Mesenchymal stem cell (in vitro differentiated cells and primary cell): ENCODE data around the gene MICAL3.

ENCODE experiments used
- DNase-seq: peaks from one replicate; pipeline ENCODE4 v3.0.0-alpha.2; 2013
- H2AFZ ChIP-seq: one replicate; pipeline ENCODE4 v1.6.1; 2013; ENCODE audit warnings: low read depth, mild to moderate bottlenecking, control low read depth, inconsistent platforms, low read length, moderate library complexity
- H2AK5ac ChIP-seq: 2 replicates; pipeline ENCODE4 v1.6.1; 2013; ENCODE audit warnings: low read length, moderate library complexity, mild to moderate bottlenecking, inconsistent platforms; ENCODE audit not compliant: severe bottlenecking
- H2BK120ac ChIP-seq: one replicate; pipeline ENCODE4 v1.6.1; 2013; ENCODE audit warnings: low read depth, mild to moderate bottlenecking, inconsistent platforms, low read length, moderate library complexity
- H2BK12ac ChIP-seq, 2 experiments: one replicate each; pipeline ENCODE4 v1.6.1; 2013; ENCODE audit warnings: inconsistent platforms in 2 of 2, low read length in 2 of 2, mild to moderate bottlenecking in 2 of 2, moderate library complexity in 2 of 2, control low read depth in 1 of 2
- H2BK15ac ChIP-seq: one replicate; pipeline ENCODE4 v1.6.1; 2013; ENCODE audit warnings: mild to moderate bottlenecking, low read depth, inconsistent platforms; ENCODE audit not compliant: poor library complexity, severe bottlenecking
- H2BK5ac ChIP-seq: 2 replicates; pipeline ENCODE4 v1.6.1; 2013; ENCODE audit warnings: low read depth, mild to moderate bottlenecking, low read length, control low read depth, inconsistent platforms; ENCODE audit not compliant: poor library complexity, severe bottlenecking
- H3K14ac ChIP-seq, 2 experiments: one replicate each; pipeline ENCODE4 v1.6.1; 2013; ENCODE audit warnings: inconsistent platforms in 2 of 2, low read length in 2 of 2, control low read depth in 1 of 2, mild to moderate bottlenecking in 1 of 2, moderate library complexity in 1 of 2
- H3K18ac ChIP-seq, 2 experiments: one replicate each; pipeline ENCODE4 v1.6.1; 2013; ENCODE audit warnings: inconsistent platforms in 2 of 2, low read length in 2 of 2, control low read depth in 1 of 2, low read depth in 1 of 2, mild to moderate bottlenecking in 1 of 2
- H3K23ac ChIP-seq, 2 experiments: one replicate each; pipeline ENCODE4 v1.6.1; 2013; ENCODE audit warnings: inconsistent platforms in 2 of 2, low read length in 2 of 2, mild to moderate bottlenecking in 2 of 2, moderate library complexity in 2 of 2, control low read depth in 1 of 2
- H3K27ac ChIP-seq: 2 replicates; pipeline ENCODE4 v1.5.1; 2013; ENCODE audit warnings: mild to moderate bottlenecking, moderate library complexity, low read length, control low read depth, inconsistent platforms; ENCODE audit not compliant: poor library complexity, severe bottlenecking
- H3K27me3 ChIP-seq, 2 experiments: 2 replicates each; pipeline versions ENCODE4 v1.6.1 to v1.7.0; 2013; ENCODE audit warnings: low read length in 2 of 2, mild to moderate bottlenecking in 2 of 2, moderate library complexity in 2 of 2, control low read depth in 1 of 2, inconsistent platforms in 1 of 2; ENCODE audit not compliant: control insufficient read depth in 1 of 2, insufficient read depth in 1 of 2
- H3K36me3 ChIP-seq, 2 experiments: 2 replicates each; pipeline versions ENCODE4 v1.6.1 to v1.7.0; 2013; ENCODE audit warnings: low read length in 2 of 2, control low read depth in 1 of 2, inconsistent platforms in 1 of 2, low read depth in 1 of 2, mild to moderate bottlenecking in 1 of 2; ENCODE audit not compliant: insufficient read depth in 2 of 2, control insufficient read depth in 1 of 2
- H3K4ac ChIP-seq, 2 experiments: one replicate each; pipeline ENCODE4 v1.6.1; 2013; ENCODE audit warnings: inconsistent platforms in 2 of 2, low read length in 2 of 2, mild to moderate bottlenecking in 2 of 2, moderate library complexity in 2 of 2, control low read depth in 1 of 2, low read depth in 1 of 2
- H3K4me1 ChIP-seq: 2 replicates; pipeline ENCODE4 v1.6.1; 2013; ENCODE audit warnings: low read depth, low read length, control low read depth; ENCODE audit not compliant: control insufficient read depth, insufficient read depth
- H3K4me2 ChIP-seq: 2 replicates; pipeline ENCODE4 v1.6.1; 2013; ENCODE audit warnings: low read length, mild to moderate bottlenecking, inconsistent platforms; ENCODE audit not compliant: poor library complexity, severe bottlenecking
- H3K4me3 ChIP-seq, 2 experiments: 2 replicates each; pipeline versions ENCODE4 v1.5.1 to v1.7.0; 2013; ENCODE audit warnings: low read length in 2 of 2, mild to moderate bottlenecking in 2 of 2, control low read depth in 1 of 2, low read depth in 1 of 2; ENCODE audit not compliant: insufficient read depth in 1 of 2
- H3K79me1 ChIP-seq: replicated peaks from 2 replicates; pipeline ENCODE4 v1.6.1; 2013; ENCODE audit warnings: mild to moderate bottlenecking, control low read depth, low read length, inconsistent platforms; ENCODE audit not compliant: poor library complexity, severe bottlenecking
- H3K9ac ChIP-seq: 2 replicates; pipeline ENCODE4 v1.7.0; 2013; ENCODE audit warnings: mild to moderate bottlenecking, low read length, moderate library complexity
- H3K9me3 ChIP-seq: 2 replicates; pipeline ENCODE4 v1.7.0; 2013; ENCODE audit warnings: mild to moderate bottlenecking, low read length; ENCODE audit not compliant: control insufficient read depth
- H4K8ac ChIP-seq: one replicate; pipeline ENCODE4 v1.6.1; 2013; ENCODE audit warnings: inconsistent platforms, mild to moderate bottlenecking, low read length, moderate library complexity
- H4K91ac ChIP-seq: one replicate; pipeline ENCODE4 v1.6.1; 2013; ENCODE audit warnings: mild to moderate bottlenecking, low read length, inconsistent platforms
- WGBS: methylation state at CpG from one replicate; pipeline ENCODE4 v1.1.7; 2013; ENCODE audit warnings: mixed read lengths; 5-methylcytosine and 5-hydroxymethylcytosine counted together

The MICAL3 gene

DNA sequence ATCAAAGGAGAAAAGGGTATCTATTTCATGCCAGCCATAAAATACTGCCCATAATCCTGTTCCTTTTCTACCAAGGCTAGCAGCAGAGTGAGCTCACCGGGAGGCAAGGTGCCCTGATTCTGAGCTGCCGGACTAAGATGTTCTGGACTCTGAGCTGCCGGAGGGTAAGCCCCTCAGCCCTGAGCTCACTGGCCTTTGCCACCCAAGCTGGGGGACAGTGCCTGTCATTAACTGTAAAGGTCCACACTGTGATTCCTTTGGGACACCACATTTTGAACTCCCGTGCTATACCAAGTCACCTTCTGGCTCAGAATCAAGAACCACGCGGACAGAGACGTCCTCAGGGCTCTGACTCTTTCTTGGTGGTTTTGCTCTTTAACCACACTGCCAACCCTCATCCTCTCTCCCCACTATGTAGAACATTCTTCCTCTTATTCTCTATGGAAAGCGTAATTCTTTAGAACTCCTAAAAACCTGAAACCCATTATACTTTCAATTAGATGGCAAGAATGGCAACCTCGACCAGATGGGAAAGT lies 161.6 kb downstream of the MICAL3 start:
- Histone ChIP-seq H3K27ac (no peak overlapping the region), H3K9me3 (no peaks in the 10 kb centered on the region), H3K36me3 (peaks cover 65 to 79% of the 10 kb centered on the region in 2 experiments), H3K9ac (no peak overlapping the region), H3K23ac (no peak overlapping the region), H3K79me1 (peaks cover 49% of the 10 kb centered on the region), H2BK15ac (no peak overlapping the region), H3K4me2 (no peak overlapping the region), H3K14ac (no peak overlapping the region), H2BK120ac (no peak overlapping the region), H2BK12ac (no peak overlapping the region), H3K4me3 (no peak overlapping the region), H2BK5ac (no peak overlapping the region), H3K27me3 (no peaks in the 10 kb centered on the region), H3K4ac (no peak overlapping the region), H4K91ac (no peak overlapping the region), H3K18ac (no peak overlapping the region), H2AFZ (no peak overlapping the region), H2AK5ac (no peak overlapping the region), H3K4me1 (peaks cover 2% of the 10 kb centered on the region), H4K8ac (no peak overlapping the region)
- DNase-seq: no peak
- 93% methylated on average over 9 of the region's 9 CpGs for WGBS

DNA sequence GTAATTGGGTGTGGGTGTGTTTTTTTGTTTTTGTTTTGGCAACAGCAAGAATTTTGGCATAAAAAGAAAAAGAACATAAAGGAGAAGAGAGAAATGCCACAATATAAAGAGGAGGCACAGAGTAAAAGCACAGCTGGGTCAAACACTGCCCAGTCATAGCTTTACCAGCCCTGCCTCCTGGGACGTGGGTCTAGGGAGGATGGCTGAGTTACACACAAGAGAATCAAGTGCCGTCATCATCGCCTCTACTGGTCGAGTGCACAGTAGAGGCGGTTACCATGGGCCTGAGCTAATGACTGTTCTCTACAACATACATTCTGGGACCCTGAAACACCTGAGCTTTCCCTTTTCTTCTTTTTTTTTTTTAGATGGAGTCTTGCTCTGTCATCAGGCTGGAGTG lies 162.5 kb downstream of the MICAL3 start:
- Histone ChIP-seq H3K23ac (no peak overlapping the region), H4K91ac (no peak overlapping the region), H2AK5ac (no peak overlapping the region), H3K27ac (no peak overlapping the region), H3K9ac (no peak overlapping the region), H2BK12ac (no peak overlapping the region), H3K79me1 (peaks cover 49% of the 10 kb centered on the region), H3K4me3 (no peak overlapping the region), H2BK5ac (no peak overlapping the region), H3K9me3 (no peaks in the 10 kb centered on the region), H3K4me2 (no peak overlapping the region), H3K4me1 (no peaks in the 10 kb centered on the region), H2BK120ac (no peak overlapping the region), H3K18ac (no peak overlapping the region), H3K36me3 (peaks cover 70 to 81% of the 10 kb centered on the region in 2 experiments), H3K14ac (no peak overlapping the region), H2AFZ (no peak overlapping the region), H3K27me3 (no peaks in the 10 kb centered on the region), H2BK15ac (no peak overlapping the region), H3K4ac (no peak overlapping the region), H4K8ac (no peak overlapping the region)
- WGBS: 97% methylated on average over 5 of the region's 5 CpGs
- no peak for DNase-seq

DNA sequence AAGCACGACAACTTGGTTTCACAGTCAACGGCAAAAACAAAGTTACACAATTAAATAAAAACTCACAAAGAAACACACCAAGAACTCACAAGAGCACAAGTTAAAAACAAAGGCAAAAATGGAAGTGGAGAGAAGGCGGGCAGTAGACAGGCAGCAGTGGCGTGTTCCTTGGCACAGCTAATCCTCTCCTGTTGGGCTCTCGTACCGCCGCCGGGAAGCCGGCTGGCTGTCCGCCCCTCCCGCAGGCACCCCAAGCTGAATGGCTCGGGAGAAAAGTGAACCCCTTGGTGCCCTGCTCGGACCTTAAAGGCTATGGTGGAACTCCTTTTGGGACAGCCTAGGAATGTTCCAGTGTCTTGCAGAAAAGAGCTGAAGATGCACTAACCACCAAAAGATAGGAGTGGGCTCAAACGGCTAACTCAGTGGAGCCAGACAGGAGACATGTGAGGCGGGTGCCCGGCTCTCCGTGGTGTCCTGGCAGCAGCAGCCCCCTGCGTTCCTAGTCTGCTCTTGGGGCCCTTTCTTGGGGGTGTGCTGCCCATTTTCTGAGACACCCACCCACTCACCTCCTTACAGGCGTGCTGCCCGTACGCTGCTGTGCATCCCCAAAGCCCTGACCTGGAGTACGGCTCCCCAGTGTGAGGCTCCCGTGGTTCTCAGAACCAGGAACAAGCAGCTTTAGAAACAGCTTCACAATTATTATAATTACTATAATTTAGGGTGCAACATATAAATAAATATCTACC lies 164.0 kb downstream of the MICAL3 start:
- no peak overlapping the region for H2BK5ac ChIP-seq
- no peak overlapping the region for H2BK120ac ChIP-seq
- H3K18ac ChIP-seq: no peak overlapping the region
- H3K79me1 ChIP-seq: peaks cover 45% of the 10 kb centered on the region
- H3K9ac ChIP-seq: no peak overlapping the region
- H2AK5ac ChIP-seq: no peak overlapping the region
- H3K4me3 ChIP-seq: no peak overlapping the region
- no peak overlapping the region for H2BK12ac ChIP-seq
- H3K27me3 ChIP-seq: no peaks in the 10 kb centered on the region
- no peak for DNase-seq
- peaks cover 69 to 82% of the 10 kb centered on the region in 2 experiments for H3K36me3 ChIP-seq
- no peak overlapping the region for H2BK15ac ChIP-seq
- no peak overlapping the region for H3K4ac ChIP-seq
- no peak overlapping the region for H3K27ac ChIP-seq
- H3K14ac ChIP-seq: no peak overlapping the region
- H3K23ac ChIP-seq: no peak overlapping the region
- H3K4me1 ChIP-seq: no peaks in the 10 kb centered on the region
- H4K8ac ChIP-seq: no peak overlapping the region
- H2AFZ ChIP-seq: no peak overlapping the region
- H3K4me2 ChIP-seq: no peak overlapping the region
- no peaks in the 10 kb centered on the region for H3K9me3 ChIP-seq
- 99% methylated on average over 21 of the region's 23 CpGs for WGBS
- no peak overlapping the region for H4K91ac ChIP-seq

DNA sequence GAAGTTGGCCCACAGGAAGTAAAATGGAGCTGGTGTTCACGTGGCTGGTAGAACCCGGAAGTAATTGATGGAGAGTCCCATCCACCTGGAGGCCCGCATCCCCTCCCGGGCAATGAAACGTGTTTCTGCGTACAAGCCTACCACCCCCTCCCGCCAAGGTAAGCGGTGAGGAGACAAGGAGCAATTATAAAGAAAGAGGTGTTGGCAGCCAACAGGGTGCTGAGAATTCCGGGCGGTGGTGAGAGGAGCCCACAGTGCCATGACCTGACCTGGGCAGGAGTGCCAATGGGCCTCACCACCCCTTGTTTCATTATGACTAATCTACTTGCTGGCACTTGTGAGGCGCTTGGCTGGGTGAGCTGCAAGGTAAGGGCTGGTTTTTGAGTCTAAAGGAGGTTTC lies 166.3 kb downstream of the MICAL3 start:
- H3K4me2 ChIP-seq: no peak overlapping the region
- no peak overlapping the region for H4K91ac ChIP-seq
- H3K27ac ChIP-seq: no peak overlapping the region
- H3K36me3 ChIP-seq: peaks cover 62 to 80% of the 10 kb centered on the region in 2 experiments
- no peak overlapping the region for H2BK15ac ChIP-seq
- H3K23ac ChIP-seq: no peak overlapping the region
- H2AK5ac ChIP-seq: no peak overlapping the region
- H2AFZ ChIP-seq: no peak overlapping the region
- H3K9ac ChIP-seq: no peak overlapping the region
- peaks cover 51% of the 10 kb centered on the region for H3K79me1 ChIP-seq
- no peaks in the 10 kb centered on the region for H3K9me3 ChIP-seq
- no peak overlapping the region for H2BK120ac ChIP-seq
- DNase-seq: no peak
- 96% methylated on average over 11 of the region's 11 CpGs for WGBS
- no peak overlapping the region for H2BK5ac ChIP-seq
- H3K4ac ChIP-seq: no peak overlapping the region
- no peak overlapping the region for H4K8ac ChIP-seq
- H3K27me3 ChIP-seq: no peaks in the 10 kb centered on the region
- H3K4me1 ChIP-seq: no peaks in the 10 kb centered on the region
- H3K18ac ChIP-seq: no peak overlapping the region
- no peak overlapping the region for H3K14ac ChIP-seq
- no peak overlapping the region for H2BK12ac ChIP-seq
- H3K4me3 ChIP-seq: no peak overlapping the region
